DMS114 treated with DMSO at 0.1 percent for 48 hours (cell line): ENCODE measurements around the gene SCFD2.
A peak's percentile ranks its signal among the peaks of the same experiment; 100 is the strongest.
"Not testable (repeated sequence)": the region's sequence is repeated elsewhere in the genome, so short reads cannot be mapped to it uniquely, and the experiment has no call there.

Experiments used
- DNase-seq: peaks from one replicate; lab custom pipeline; 2025; ENCODE audit not compliant: unreplicated experiment; lab: John Stamatoyannopoulos, UW

SCFD2 gene

DNA sequence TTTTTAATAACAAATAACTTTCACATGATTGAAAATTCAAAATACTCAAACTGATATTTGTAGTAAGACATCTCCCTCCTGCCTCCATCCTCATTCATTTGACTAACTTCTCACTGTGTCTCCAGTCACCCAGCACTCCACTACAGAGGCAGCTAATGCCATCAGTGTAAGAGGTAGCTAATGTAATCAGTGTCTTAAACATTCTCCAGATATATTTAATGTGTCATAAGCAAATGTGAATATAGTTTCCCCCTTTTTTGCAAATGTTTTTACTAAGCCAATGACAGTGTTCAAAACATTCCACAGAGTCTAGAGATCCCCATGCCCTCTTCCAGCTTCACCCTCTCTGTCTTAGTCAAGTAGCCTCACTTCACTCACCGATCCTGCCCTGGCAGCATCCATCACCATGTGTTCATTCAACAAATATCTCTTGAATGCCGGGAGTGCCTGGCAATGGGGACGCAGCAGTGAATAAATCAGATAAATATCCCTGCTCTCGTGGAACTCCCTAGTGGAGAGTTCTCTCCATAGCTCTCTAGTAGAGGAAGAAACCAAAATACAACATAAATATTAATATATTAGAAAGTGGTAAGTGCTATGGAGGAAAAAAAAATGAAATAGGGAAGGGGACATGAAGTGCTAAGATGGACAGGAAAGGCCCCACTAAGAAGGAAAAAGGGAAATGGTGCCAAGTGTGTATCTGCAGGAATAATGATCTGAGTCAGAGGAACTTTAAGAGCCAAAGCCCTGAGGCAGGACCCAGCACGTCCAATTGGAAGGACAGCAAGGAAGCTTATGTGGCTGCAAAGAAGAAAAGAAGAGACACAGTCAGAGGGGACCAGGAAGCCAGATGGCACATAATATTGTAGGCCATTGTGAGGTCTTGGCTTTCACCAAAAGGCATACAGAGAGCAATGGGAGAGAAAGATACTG, 18.7 kb downstream of the SCFD2 start:
- DNase-seq, result no peak

GRCh38 chr4:53346392-53346791, 19.5 kb downstream of the SCFD2 start:
- not testable (repeated sequence) for DNase-seq

DNA sequence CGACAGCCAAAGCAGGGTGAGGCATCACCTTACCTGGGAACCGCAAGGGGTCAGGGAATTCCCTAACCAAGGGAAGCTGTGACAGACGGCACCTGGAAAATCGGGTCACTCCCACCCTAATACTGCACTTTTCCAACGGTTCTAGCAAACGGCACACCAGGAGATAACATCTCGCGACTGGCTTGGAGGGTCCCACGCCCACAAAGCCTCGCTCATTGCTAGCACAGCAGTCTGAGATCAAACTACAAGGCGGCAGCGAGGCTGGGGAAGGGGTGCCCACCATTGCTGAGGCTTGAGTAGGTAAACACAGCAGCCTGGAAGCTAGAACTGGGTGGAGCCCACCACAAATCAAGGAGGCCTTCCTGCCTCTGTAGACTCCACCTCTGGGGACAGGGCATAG, 25.7 kb downstream of the SCFD2 start:
- DNase-seq, result not testable (repeated sequence)

GRCh38 chr4:53334916-53335315, 30.9 kb downstream of the SCFD2 start:
- not testable (repeated sequence) for DNase-seq

DNA sequence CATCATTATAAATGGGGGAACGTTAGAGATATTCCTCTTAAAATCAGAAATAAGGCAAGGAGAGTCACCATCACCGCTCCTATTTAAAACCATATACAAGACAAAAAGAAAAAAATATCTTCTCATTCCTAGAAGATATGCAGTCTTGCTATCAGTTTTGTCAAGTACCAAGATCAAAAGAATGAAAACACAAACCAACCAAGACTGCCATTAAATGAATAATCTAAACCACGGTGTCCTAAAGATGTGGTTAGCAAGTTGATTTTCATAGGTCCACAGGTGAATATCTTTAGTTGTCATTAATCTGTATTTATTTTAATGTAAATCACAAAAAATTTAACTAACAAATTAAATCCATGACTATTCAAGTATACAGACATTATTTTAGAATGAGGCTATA, 39.3 kb downstream of the SCFD2 start:
- DNase-seq, result no peak

DNA sequence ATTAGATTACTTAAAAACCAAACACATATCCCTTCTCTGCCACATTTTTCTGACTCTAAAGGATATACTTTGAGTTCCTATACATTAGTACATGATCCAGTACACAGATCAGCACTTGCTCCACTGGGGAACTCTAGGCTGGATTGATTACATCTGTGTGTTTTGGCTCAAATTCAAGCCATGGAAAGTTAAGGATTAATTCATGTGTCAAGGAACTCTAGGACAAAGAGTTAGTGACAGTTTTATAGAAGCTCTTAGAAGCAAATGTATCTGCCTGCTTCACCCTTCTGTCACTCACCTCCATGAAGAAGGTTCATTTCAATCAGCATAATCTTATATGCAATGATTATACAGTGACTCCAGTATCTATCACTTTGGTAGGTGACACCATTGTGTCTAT, 43.2 kb downstream of the SCFD2 start:
- DNase-seq, result no peak

GRCh38 chr4:53321984-53322289, 43.9 kb downstream of the SCFD2 start:
- no peak for DNase-seq

GRCh38 chr4:53321151-53321983, 44.5 kb downstream of the SCFD2 start:
- DNase-seq, result no peak

GRCh38 chr4:53315300-53315699, 50.6 kb downstream of the SCFD2 start:
- DNase-seq, result no peak

DNA sequence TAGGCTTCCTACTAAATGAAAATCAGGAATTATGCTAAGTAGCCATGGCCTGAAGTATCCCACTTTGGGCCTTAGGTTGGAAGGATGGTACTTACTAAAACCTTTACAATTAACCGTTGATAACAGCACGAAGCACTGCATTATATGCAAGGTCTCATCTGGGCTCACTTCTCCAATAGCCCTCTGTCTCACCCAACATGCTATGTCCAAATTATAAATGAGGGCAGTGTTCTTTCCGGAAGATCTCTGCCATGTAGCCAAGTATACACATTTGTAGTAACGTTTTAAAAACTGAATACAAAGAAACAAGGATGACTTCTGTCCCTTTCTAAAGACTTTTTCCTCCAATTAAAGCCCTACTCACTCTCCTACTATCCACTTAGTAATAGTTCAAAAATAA, 51.6 kb downstream of the SCFD2 start:
- no peak for DNase-seq

- peak; percentile 7 for DNase-seq
Observed at GRCh38 chr4:53313510-53313909, 52.4 kb downstream of the SCFD2 start.

GRCh38 chr4:53309321-53310040, 56.4 kb downstream of the SCFD2 start:
- no peak for DNase-seq

- no peak for DNase-seq
Observed at GRCh38 chr4:53307819-53308780, 57.8 kb downstream of the SCFD2 start.

GRCh38 chr4:53307210-53307609, 58.7 kb downstream of the SCFD2 start:
- no peak for DNase-seq

- no peak for DNase-seq
Observed at GRCh38 chr4:53306729-53307128, 59.1 kb downstream of the SCFD2 start.

- DNase-seq, result not testable (repeated sequence)
Observed at GRCh38 chr4:53292209-53292608, 73.7 kb downstream of the SCFD2 start.

- no peak for DNase-seq
Observed at GRCh38 chr4:53281438-53281837, 84.4 kb downstream of the SCFD2 start.

- DNase-seq, result no peak
Observed at GRCh38 chr4:53280846-53281245, 85.0 kb downstream of the SCFD2 start.

- DNase-seq, result no peak
Observed at GRCh38 chr4:53274609-53275268, 91.1 kb downstream of the SCFD2 start.

GRCh38 chr4:53273726-53274125, 92.1 kb downstream of the SCFD2 start:
- no peak for DNase-seq
